ENCODE measurements around the gene FMO5. TPM values are rescaled to one million over a fixed set of nuclear protein-coding genes. Genes with fewer than 3 reads are reported as not detected.

The FMO5 gene
- total RNA-seq, 1 experiment from 2014 or later: 0.57 TPM

DNA sequence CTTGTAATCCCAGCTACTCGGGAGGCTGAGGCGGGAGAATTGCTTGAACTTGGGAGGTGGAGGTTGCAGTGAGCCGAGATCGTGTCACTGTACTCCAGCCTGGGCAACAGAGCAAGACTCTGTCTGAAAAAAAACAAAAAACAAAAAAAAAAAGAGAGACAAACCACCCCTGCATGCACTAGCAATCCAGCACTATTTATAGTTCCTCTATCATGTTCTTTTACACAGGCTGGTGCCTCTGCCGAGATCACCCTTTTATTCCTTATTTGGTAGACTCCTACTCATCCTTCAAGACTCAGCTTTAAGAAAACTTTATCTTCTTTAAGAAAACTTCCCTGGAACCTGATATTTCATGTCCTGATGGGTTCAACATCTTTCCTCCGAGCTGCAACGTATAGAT is 10.8 kb downstream of the FMO5 start:
- no peaks in the 10 kb centered on the region for H3K4me1 ChIP-seq (ENCODE audit: control insufficient read depth, insufficient read depth, low read length)
- DNase-seq (ENCODE audit: low read depth, low spot score): no peak
- intact Hi-C loops (cut with micrococcal nuclease; ENCODE audit: unreplicated experiment) (no loop called here), in situ Hi-C loops (cut with HindIII; ENCODE audit: low pct_unique_long_range_greater_than_20kb, low sequenced_read_pairs) (no loop called here)
- H3K36me3 ChIP-seq (ENCODE audit: control insufficient read depth, insufficient read depth, low read length): no peaks in the 10 kb centered on the region
- no peak overlapping the region for H3K27ac ChIP-seq (ENCODE audit: low read length)
- H3K9me3 ChIP-seq (ENCODE audit: control insufficient read depth, insufficient read depth, low read depth, low read length): no peaks in the 10 kb centered on the region
- H3K27me3 ChIP-seq (ENCODE audit: control insufficient read depth, insufficient read depth, low read length): peaks cover 15% of the 10 kb centered on the region; the same call in 1 of the 2 replicates
- POLR2A ChIA-PET: no interaction called here
- CTCF ChIA-PET: no interaction called here
- no peak overlapping the region for H3K4me3 ChIP-seq (ENCODE audit: low read depth in 2 of 2, low read length in 2 of 2)
- no peak for ATAC-seq
- TF ChIP-seq REST (IDR thresholded peaks at IDR 0.05; ENCODE audit: insufficient read depth in 1 of 2, low read depth in 2 of 2, low read length in 1 of 2) (no peak), TCF7L2 (IDR thresholded peaks at IDR 0.05; ENCODE audit: low read depth, low read length) (no peak), POLR2AphosphoS5 (IDR thresholded peaks at IDR 0.05; ENCODE audit: low read depth, low read length) (no peak)
- TF ChIP-seq, protein P1, sequence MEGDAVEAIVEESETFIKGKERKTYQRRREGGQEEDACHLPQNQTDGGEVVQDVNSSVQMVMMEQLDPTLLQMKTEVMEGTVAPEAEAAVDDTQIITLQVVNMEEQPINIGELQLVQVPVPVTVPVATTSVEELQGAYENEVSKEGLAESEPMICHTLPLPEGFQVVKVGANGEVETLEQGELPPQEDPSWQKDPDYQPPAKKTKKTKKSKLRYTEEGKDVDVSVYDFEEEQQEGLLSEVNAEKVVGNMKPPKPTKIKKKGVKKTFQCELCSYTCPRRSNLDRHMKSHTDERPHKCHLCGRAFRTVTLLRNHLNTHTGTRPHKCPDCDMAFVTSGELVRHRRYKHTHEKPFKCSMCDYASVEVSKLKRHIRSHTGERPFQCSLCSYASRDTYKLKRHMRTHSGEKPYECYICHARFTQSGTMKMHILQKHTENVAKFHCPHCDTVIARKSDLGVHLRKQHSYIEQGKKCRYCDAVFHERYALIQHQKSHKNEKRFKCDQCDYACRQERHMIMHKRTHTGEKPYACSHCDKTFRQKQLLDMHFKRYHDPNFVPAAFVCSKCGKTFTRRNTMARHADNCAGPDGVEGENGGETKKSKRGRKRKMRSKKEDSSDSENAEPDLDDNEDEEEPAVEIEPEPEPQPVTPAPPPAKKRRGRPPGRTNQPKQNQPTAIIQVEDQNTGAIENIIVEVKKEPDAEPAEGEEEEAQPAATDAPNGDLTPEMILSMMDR (IDR thresholded peaks at IDR 0.05): no peak
- no TSS peak for BruUV-seq (replicated peaks)

GRCh38 chr1:147213271-147213670 is 11.9 kb downstream of the FMO5 start:
- ATAC-seq (no peak), DNase-seq (ENCODE audit: low read depth, low spot score) (no peak)
- no peaks in the 10 kb centered on the region for H3K4me1 ChIP-seq (ENCODE audit: control insufficient read depth, insufficient read depth, low read length)
- ChIA-PET CTCF (no interaction called here), POLR2A (no interaction called here)
- no TSS peak for BruUV-seq (replicated peaks)
- no peaks in the 10 kb centered on the region for H3K36me3 ChIP-seq (ENCODE audit: control insufficient read depth, insufficient read depth, low read length)
- H3K27ac ChIP-seq (ENCODE audit: low read length): no peak overlapping the region
- H3K9me3 ChIP-seq (ENCODE audit: control insufficient read depth, insufficient read depth, low read depth, low read length): no peaks in the 10 kb centered on the region
- TF ChIP-seq SIN3A (IDR thresholded peaks at IDR 0.05; ENCODE audit: borderline replicate concordance, insufficient read depth, low read depth, low read length) (no peak), REST (IDR thresholded peaks at IDR 0.05; ENCODE audit: insufficient read depth in 1 of 2, low read depth in 2 of 2, low read length in 1 of 2) (no peak), POLR2AphosphoS5 (IDR thresholded peaks at IDR 0.05; ENCODE audit: low read depth, low read length) (no peak), TCF7L2 (IDR thresholded peaks at IDR 0.05; ENCODE audit: low read depth, low read length) (no peak)
- TF ChIP-seq, protein P1 (IDR thresholded peaks at IDR 0.05): no peak
- no peak overlapping the region for H3K4me3 ChIP-seq (ENCODE audit: low read depth in 2 of 2, low read length in 2 of 2)
- in situ Hi-C loops (cut with HindIII; ENCODE audit: low pct_unique_long_range_greater_than_20kb, low sequenced_read_pairs) (no loop called here), intact Hi-C loops (cut with micrococcal nuclease; ENCODE audit: unreplicated experiment) (no loop called here)
- peaks cover 13% of the 10 kb centered on the region; the same call in 1 of the 2 replicates for H3K27me3 ChIP-seq (ENCODE audit: control insufficient read depth, insufficient read depth, low read length)
